Activated CD8-positive, alpha-beta T cell treated with anti-CD3 and anti-CD28 coated beads, Interleukin-2, amount 10 ng/mL, durations not matched to agents 7 days and 5 days (primary cell): Measurements from ENCODE around the gene CLCNKA. TPM values are rescaled to one million over a fixed set of nuclear protein-coding genes. Genes with fewer than 3 reads are reported as not detected.

Experiments
- ATAC-seq: fragments of 150-1000 bp; cut with Tn5 transposase; one replicate; pipeline ENCODE4 v1.10.0; 2021; ENCODE audit warnings: moderate library complexity
- CTCF ChIA-PET: fragments of 350-600 bp; sonication (Branson Sonifier 250); formaldehyde crosslinking; loops from one replicate; lab custom pipeline; 2021; ENCODE audit warnings: antibody characterized with exemption; lab: Charles Lee
- POLR2A ChIA-PET: fragments of 350-600 bp; sonication (Branson Sonifier 250); formaldehyde crosslinking; loops from one replicate; lab custom pipeline; 2021; ENCODE audit warnings: antibody characterized with exemption; lab: Charles Lee
- DNase-seq: peaks from one replicate; pipeline ENCODE4 v3.0.0-alpha.2; 2020
- H3K27ac Mint-ChIP-seq: one replicate; pipeline ENCODE4 v1.8.0; 2021; ENCODE audit warnings: mild to moderate bottlenecking, mixed read lengths
- H3K27me3 Mint-ChIP-seq: one replicate; pipeline ENCODE4 v1.8.0; 2021; ENCODE audit warnings: low read depth, mixed read lengths
- H3K36me3 Mint-ChIP-seq: one replicate; pipeline ENCODE4 v1.8.0; 2021; ENCODE audit warnings: low read depth, mixed read lengths
- H3K4me1 Mint-ChIP-seq: one replicate; pipeline ENCODE4 v1.8.0; 2021; ENCODE audit warnings: low read depth, mixed read lengths
- H3K4me3 Mint-ChIP-seq: one replicate; pipeline ENCODE4 v1.8.0; 2021; ENCODE audit warnings: mild to moderate bottlenecking, mixed read lengths
- H3K9me3 Mint-ChIP-seq: one replicate; pipeline ENCODE4 v1.8.0; 2022; ENCODE audit warnings: mixed read lengths; ENCODE audit not compliant: insufficient read depth
- total RNA-seq, 2 experiments: library from RNA; stranded (reverse); gene quantifications; one replicate each; pipeline ENCODE4 v1.2.3, GENCODE V29; 2021

CLCNKA gene
- total RNA-seq, 2 experiments from 2014 or later, result not detected

DNA sequence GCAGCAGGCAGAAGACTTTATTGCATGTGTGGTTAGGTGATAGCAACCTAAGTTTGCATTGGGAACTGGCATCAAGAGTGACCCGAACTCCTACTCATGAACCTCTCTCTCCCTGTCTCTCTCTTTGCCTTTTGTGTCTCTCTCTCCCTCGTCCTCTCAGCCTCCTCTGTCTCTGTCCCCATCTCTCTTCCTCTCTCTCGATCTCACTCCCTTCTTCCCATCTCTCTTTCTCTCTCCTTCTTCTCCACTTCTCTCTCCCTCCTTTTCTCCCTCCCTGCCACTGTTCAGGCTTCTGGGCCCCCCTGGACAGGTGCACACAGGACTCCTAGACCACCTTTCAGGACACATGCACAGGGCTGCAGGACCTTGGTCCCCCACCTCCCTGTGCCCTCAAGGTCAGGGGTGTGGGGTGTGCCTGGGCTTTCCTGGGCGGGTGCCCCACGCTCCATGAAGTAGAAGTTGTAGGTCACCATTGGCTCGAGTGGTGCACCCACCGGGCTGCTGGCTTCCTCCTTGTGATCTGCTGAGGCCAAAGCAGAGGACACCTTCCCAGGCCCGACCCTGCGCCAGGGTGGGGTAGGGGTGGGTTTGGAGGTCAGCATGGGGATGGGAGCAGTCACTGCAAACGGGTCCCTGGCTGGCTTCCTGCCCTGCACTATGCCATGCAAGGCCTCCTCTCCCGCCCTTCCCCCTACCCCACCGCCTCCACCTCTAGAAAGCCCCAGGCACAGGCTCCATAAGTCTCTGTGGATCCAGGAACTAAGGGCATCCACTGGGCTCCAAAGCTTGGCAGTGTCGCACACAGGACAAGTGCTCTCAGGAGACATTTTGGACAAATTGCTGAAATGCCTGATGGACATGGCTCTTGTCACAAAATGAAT is 32.7 kb upstream of the CLCNKA start:
- Mint-ChIP-seq H3K36me3 (no peaks in the 10 kb centered on the region), H3K27ac (no peak overlapping the region), H3K4me3 (no peak overlapping the region), H3K9me3 (no peaks in the 10 kb centered on the region), H3K4me1 (no peaks in the 10 kb centered on the region), H3K27me3 (no peaks in the 10 kb centered on the region)
- POLR2A ChIA-PET, result no interaction called here
- DNase-seq, result no peak
- CTCF ChIA-PET, result interaction anchor here (1.0 to 3.7 kb wide), 2 partner anchors 21 to 197 kb away, joined by 3 to 10 read pairs; no protein-coding TSS in a partner anchor
- no peak for ATAC-seq

DNA sequence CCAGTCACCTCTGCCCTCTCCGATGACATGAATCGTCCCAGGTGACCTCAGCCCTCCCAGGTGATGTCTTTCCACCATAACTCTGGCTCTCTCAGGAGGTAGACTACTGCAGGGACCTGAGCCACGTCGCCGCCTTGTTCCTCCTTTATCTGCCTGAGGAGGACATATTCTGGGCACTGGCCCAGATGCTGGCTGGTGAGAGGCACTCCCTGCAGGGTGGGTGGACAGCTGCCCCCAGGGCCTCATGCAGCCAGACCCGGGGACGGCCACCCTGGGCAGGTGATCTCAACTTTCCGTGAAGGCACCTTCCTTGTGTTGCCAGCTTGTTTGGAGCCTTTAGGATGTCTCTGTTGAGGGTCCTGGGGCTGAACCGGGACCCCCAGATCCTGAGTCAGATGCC is 32.1 kb upstream of the CLCNKA start:
- no peaks in the 10 kb centered on the region for H3K9me3 Mint-ChIP-seq
- H3K27ac Mint-ChIP-seq, result no peak overlapping the region
- H3K27me3 Mint-ChIP-seq, result no peaks in the 10 kb centered on the region
- no peak overlapping the region for H3K4me3 Mint-ChIP-seq
- CTCF ChIA-PET, result no interaction called here
- H3K36me3 Mint-ChIP-seq, result no peaks in the 10 kb centered on the region
- no peak for ATAC-seq
- POLR2A ChIA-PET, result no interaction called here
- H3K4me1 Mint-ChIP-seq, result no peaks in the 10 kb centered on the region
- no peak for DNase-seq

DNA sequence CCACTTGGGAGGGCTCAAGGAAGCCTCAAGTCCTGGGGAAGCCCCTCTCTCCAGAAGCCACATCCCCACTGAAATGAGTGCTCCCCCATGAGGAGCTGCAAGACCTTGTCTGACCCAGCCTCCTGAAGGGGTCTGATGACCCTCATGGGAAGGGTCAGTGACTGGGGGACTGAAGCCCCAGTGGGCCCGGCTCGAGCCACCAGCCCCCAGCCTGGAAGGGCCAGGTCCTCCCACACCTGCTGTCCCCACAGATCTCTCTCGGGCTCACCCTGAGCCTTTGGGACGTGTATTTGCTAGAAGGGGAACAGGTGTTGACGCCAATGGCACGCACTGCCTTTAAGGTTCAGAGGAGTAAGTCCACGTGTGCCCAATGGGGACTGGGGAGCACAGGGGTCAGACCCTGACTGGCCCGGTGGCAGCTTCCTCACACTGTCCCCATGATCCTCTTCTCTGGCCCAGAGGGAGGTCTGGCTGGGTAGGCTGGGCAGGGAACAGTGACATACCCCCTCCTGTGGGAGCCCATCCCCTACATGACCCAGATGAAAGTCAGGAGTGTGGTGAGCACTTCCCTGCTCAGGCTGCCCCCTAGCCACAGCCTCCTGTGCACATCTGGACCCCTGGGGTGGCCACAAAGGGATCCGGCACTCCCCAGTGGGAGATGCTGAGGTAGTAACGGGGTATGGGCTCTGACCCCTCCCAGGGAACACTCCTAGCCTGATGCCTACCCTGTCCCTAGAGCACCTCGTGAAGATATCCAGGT is 30.2 kb upstream of the CLCNKA start:
- ChIA-PET CTCF (no interaction called here), POLR2A (no interaction called here)
- Mint-ChIP-seq H3K27me3 (no peaks in the 10 kb centered on the region), H3K27ac (no peak overlapping the region), H3K36me3 (no peaks in the 10 kb centered on the region), H3K4me1 (no peaks in the 10 kb centered on the region), H3K9me3 (no peaks in the 10 kb centered on the region), H3K4me3 (no peak overlapping the region)
- ATAC-seq, result no peak
- DNase-seq, result no peak

DNA sequence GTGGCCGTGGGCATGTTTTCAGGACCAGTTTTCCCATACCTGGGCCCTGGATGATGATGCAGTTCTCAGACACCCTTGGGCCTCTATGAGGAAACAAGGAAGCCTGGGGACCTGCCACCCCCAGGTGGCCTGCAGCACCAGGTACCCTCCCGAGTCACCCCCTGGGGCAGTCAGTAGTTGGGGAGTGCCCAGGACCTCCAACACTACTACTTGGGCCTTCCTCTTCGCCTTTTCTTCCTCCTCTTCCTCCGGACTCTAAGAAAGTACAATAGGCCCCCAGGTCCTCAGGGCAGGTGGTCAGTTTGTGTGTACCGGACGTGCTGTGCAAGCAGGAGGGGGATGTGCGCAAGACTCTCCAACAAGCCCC is 29.7 kb upstream of the CLCNKA start:
- H3K9me3 Mint-ChIP-seq, result no peaks in the 10 kb centered on the region
- no peak overlapping the region for H3K4me3 Mint-ChIP-seq
- ChIA-PET POLR2A (no interaction called here), CTCF (no interaction called here)
- H3K27ac Mint-ChIP-seq, result no peak overlapping the region
- H3K36me3 Mint-ChIP-seq, result no peaks in the 10 kb centered on the region
- no peaks in the 10 kb centered on the region for H3K4me1 Mint-ChIP-seq
- ATAC-seq (no peak), DNase-seq (no peak)
- H3K27me3 Mint-ChIP-seq, result no peaks in the 10 kb centered on the region

DNA sequence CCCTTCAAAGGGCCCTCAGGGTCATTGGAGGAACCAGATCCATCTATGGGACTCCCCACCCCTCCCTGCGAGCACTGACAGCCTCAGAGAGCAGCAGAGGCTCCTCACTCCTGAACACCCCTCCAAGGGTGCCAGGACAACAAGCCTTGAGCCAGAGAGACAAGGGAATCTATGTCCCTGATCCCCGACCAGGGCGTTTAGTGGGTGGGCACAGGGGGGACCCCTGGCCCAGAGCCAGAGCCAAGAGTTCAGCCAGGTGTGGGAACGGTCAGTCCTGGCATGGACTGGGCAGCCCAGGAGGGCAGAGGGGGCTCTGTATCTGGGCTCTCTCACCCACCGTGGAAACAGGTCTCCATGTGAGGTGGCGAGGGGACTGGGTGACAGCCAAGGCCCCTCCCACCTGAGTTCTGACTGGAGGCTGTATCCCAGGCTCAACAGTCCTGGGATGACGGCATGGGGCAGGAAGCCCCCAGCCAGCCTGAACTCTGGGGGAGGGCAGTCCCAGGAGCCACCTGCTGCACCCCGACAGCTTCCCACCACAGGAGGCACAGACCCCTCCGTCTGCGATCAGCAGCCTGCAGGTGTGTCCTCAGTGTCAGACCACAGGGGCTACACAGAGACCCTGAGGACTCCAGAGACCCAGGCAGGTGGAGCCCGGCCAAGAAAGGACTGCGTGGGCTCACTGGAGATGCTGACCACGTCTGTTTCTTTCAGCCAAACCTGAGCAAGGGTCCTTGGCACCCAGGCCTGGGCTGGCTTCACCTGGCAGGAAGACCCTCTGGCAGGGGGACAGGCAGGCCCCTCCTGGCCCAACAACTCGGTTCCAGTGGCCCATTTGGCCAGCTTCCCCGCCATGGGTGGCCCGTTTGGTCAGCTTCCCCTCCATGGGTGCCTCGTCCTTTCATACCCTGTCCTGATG is 29.0 kb upstream of the CLCNKA start:
- H3K4me3 Mint-ChIP-seq, result no peak overlapping the region
- peaks cover under 1% of the 10 kb centered on the region for H3K27me3 Mint-ChIP-seq
- no peaks in the 10 kb centered on the region for H3K4me1 Mint-ChIP-seq
- H3K9me3 Mint-ChIP-seq, result no peaks in the 10 kb centered on the region
- ATAC-seq (no peak), DNase-seq (no peak)
- H3K27ac Mint-ChIP-seq, result no peak overlapping the region
- CTCF ChIA-PET, result interaction anchor here (2.0 to 3.5 kb wide), 2 partner anchors 42 to 178 kb away, joined by 6 to 16 read pairs; no protein-coding TSS in a partner anchor
- POLR2A ChIA-PET, result no interaction called here
- H3K36me3 Mint-ChIP-seq, result no peaks in the 10 kb centered on the region

DNA sequence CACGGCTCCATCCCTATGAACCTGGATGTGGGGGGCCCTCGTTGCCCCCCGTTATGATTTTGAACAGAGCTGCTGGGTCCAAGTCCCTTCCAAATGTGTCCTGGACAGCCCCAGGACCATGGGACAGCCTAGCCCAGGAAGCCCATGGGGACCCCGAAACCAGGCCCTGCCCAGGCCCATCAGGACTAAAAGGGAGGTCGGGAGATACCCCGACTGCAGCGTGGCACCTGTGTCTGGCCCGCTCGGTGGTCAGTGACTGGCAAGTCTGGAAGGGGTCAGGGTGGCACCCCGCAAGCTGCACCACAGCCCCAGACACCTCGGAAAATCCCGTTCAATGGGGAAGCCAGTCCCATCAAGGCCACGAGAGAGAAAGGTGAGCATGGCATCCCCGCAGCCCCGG is 28.2 kb upstream of the CLCNKA start:
- H3K4me1 Mint-ChIP-seq, result no peaks in the 10 kb centered on the region
- no peaks in the 10 kb centered on the region for H3K36me3 Mint-ChIP-seq
- H3K27me3 Mint-ChIP-seq, result peaks cover 2% of the 10 kb centered on the region
- ChIA-PET POLR2A (no interaction called here), CTCF (interaction anchor here (0.6 to 3.5 kb wide), 8 partner anchors 13 to 202 kb away, joined by 3 to 16 read pairs (median 8); partner anchors contain the start of gene ZBTB17)
- no peaks in the 10 kb centered on the region for H3K9me3 Mint-ChIP-seq
- DNase-seq (no peak), ATAC-seq (no peak)
- no peak overlapping the region for H3K27ac Mint-ChIP-seq
- no peak overlapping the region for H3K4me3 Mint-ChIP-seq

DNA sequence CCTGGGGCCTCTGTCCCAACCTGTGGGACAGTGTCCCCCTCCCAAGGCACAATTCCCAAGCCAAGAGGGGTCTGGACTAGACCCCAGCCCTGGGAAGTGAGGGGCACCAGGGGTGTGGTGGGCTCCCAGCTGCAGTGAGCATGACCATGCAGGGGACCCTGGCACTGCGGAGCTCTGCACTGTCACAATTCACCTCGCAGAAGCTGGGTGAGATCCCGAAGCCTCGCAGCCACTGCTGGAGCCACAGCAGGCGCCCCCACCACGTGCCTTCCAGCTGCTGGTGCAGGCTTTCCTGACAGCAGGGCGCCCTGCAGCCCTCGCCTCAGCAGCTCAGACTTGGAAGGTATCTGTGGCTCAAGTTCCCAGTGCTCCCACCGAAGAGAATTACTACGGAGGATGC is 27.8 kb upstream of the CLCNKA start:
- H3K4me3 Mint-ChIP-seq, result no peak overlapping the region
- no peaks in the 10 kb centered on the region for H3K36me3 Mint-ChIP-seq
- H3K4me1 Mint-ChIP-seq, result no peaks in the 10 kb centered on the region
- POLR2A ChIA-PET, result no interaction called here
- H3K9me3 Mint-ChIP-seq, result no peaks in the 10 kb centered on the region
- DNase-seq (no peak), ATAC-seq (no peak)
- CTCF ChIA-PET, result interaction anchor here (0.6 to 3.5 kb wide), 9 partner anchors 7 to 202 kb away, joined by 3 to 16 read pairs (median 6); partner anchors contain the start of gene ZBTB17
- H3K27me3 Mint-ChIP-seq, result peaks cover 2% of the 10 kb centered on the region
- no peak overlapping the region for H3K27ac Mint-ChIP-seq

DNA sequence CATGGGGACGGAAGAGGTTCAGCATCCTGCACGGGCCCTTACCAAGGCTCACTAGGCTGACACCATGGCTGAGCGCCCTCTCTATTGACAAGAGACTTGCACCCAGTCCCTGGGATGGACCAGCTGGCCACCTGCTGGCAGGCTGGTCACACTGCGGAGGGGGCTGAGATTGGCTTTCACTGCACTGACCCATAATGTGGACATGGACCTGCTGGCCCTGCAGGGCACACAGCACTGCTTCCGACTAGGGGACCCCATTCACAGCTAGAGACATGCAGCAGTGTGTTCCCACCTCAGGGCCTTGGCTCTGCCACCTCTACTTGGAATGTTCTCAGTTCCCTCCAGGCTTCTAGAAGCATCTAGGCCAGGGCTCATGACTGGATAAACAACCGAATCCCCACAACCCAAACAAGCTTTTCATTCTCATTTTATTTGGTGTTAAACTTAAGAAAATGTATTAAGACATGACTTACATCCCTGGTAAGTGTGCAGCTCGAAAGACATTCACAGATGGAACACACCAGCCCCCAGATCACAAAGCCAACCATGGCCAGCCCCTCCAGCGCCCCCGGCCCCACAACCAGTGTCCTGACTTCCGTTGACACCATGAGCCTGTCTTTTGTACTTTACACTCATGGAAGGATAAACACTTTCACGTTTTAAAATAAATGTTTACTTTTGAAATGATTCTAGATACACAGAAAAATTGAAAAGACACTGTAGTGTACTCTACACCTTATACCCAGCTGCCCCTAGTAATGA is 27.1 kb upstream of the CLCNKA start:
- no peaks in the 10 kb centered on the region for H3K4me1 Mint-ChIP-seq
- ChIA-PET CTCF (interaction anchor here (0.7 to 3.5 kb wide), 12 partner anchors 8 to 203 kb away, joined by 3 to 16 read pairs (median 5); partner anchors contain the start of genes SRARP and ZBTB17), POLR2A (no interaction called here)
- no peak overlapping the region for H3K27ac Mint-ChIP-seq
- peaks cover 2% of the 10 kb centered on the region for H3K27me3 Mint-ChIP-seq
- H3K36me3 Mint-ChIP-seq, result no peaks in the 10 kb centered on the region
- H3K4me3 Mint-ChIP-seq, result no peak overlapping the region
- ATAC-seq (peak; percentile 63), DNase-seq (peak; percentile 51)
- H3K9me3 Mint-ChIP-seq, result no peaks in the 10 kb centered on the region

DNA sequence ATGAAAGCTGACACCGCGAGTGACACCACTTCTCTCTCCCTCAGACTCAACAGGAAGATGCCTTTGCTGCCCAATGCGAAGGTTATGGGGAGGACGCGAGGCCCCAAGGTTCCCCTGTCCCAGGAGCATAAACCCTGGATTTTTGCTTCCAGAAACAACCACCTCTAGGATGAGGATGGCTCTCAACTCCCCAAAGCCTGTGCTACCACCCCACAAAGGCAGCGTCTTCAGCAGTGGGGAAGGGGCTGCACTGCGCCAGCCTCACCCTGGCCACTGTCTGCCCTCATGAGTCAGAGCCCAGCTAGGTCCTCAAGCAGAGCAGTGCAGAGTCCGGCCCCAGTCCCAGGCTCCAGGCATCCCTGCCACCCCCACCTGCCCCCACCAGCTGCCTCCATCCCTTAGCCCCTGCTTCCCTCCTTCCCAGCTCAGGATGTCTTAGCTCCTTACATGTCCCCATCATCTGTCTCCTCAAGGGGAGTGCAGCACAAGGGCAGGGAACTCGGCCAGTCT is 24.7 kb upstream of the CLCNKA start:
- H3K27me3 Mint-ChIP-seq, result peaks cover 6% of the 10 kb centered on the region
- ATAC-seq (no peak), DNase-seq (no peak)
- ChIA-PET POLR2A (no interaction called here), CTCF (interaction anchor here (0.8 to 1.9 kb wide), 3 partner anchors 10 to 205 kb away, joined by 3 to 7 read pairs (median 7); partner anchors contain the start of gene ZBTB17)
- H3K4me1 Mint-ChIP-seq, result no peaks in the 10 kb centered on the region
- H3K36me3 Mint-ChIP-seq, result no peaks in the 10 kb centered on the region
- no peaks in the 10 kb centered on the region for H3K9me3 Mint-ChIP-seq
- H3K27ac Mint-ChIP-seq, result no peak overlapping the region
- no peak overlapping the region for H3K4me3 Mint-ChIP-seq

DNA sequence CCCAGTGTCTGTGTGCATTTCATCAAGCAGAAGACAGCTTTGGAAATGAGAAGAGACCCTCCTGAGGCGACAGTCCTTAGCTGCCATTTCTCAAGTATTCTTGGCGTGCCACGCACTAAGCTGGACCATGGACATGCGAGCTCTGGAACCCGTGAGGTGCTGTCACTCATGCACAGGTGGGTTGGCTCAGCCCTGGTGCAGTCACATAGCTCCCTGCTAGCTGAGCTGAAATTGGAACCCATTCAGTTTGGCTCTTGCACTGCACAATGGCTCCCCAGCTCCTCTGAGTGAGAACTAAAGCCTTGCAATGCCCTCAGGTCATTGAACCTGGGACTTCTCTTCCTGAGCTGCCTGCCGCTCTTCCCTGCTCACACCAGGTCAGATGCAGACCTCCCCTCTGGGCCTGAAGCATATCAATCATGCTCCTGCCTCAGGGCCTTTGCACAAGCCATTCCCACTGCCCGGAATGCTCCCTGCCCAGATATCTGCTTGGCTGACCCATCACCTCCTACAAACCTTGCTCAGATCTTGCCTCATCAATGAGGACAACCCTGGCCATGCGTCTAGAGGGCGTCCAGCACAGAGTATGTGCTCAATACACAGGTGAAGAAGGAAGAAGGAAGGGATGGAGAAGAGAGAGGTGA is 24.1 kb upstream of the CLCNKA start:
- no peaks in the 10 kb centered on the region for H3K9me3 Mint-ChIP-seq
- no peak for DNase-seq
- H3K36me3 Mint-ChIP-seq, result no peaks in the 10 kb centered on the region
- no peaks in the 10 kb centered on the region for H3K4me1 Mint-ChIP-seq
- ChIA-PET CTCF (interaction anchor here (0.8 to 1.9 kb wide), 4 partner anchors 10 to 206 kb away, joined by 3 to 7 read pairs (median 5); partner anchors contain the start of gene ZBTB17), POLR2A (no interaction called here)
- ATAC-seq, result no peak
- H3K27me3 Mint-ChIP-seq, result peaks cover 6% of the 10 kb centered on the region
- H3K4me3 Mint-ChIP-seq, result no peak overlapping the region
- H3K27ac Mint-ChIP-seq, result no peak overlapping the region
